Neuronal stem cell (in vitro differentiated cells): Measurements from ENCODE around the gene CMPK2.

Experiments used
- DNase-seq: peaks from one replicate; pipeline ENCODE4 v3.0.0-alpha.2; 2013; ENCODE audit warnings: low spot score
- H2AFZ ChIP-seq: one replicate; pipeline ENCODE4 v1.6.1; 2013; ENCODE audit warnings: mild to moderate bottlenecking, low read length, inconsistent platforms
- H2AK5ac ChIP-seq: 2 replicates; pipeline ENCODE4 v1.6.1; 2013; ENCODE audit warnings: low read depth, mild to moderate bottlenecking, inconsistent platforms, low read length, moderate library complexity, mixed read lengths
- H2BK120ac ChIP-seq: 2 replicates; pipeline ENCODE4 v1.6.1; 2013; ENCODE audit warnings: low read depth, mild to moderate bottlenecking, inconsistent platforms, low read length, moderate library complexity, mixed read lengths
- H2BK12ac ChIP-seq: one replicate; pipeline ENCODE4 v1.6.1; 2013; ENCODE audit warnings: low read length, inconsistent platforms
- H2BK15ac ChIP-seq: 2 replicates; pipeline ENCODE4 v1.6.1; 2013; ENCODE audit warnings: mild to moderate bottlenecking, low read length, inconsistent platforms, mixed read lengths
- H2BK5ac ChIP-seq: one replicate; pipeline ENCODE4 v1.6.1; 2013; ENCODE audit warnings: inconsistent platforms, mild to moderate bottlenecking, low read length, moderate library complexity
- H3K14ac ChIP-seq: one replicate; pipeline ENCODE4 v1.6.1; 2013; ENCODE audit warnings: low read length, inconsistent platforms
- H3K18ac ChIP-seq: 2 replicates; pipeline ENCODE4 v1.6.1; 2013; ENCODE audit warnings: low read length, inconsistent platforms
- H3K23ac ChIP-seq: 2 replicates; pipeline ENCODE4 v1.6.1; 2013; ENCODE audit warnings: low read depth, mild to moderate bottlenecking, mixed read lengths, low read length, inconsistent platforms; ENCODE audit not compliant: poor library complexity
- H3K27ac ChIP-seq: replicated peaks from 3 replicates; pipeline ENCODE4 v1.5.1; 2013; ENCODE audit warnings: low read length, inconsistent platforms
- H3K27me3 ChIP-seq, 3 experiments: 2 replicates each; pipeline ENCODE4 v1.6.1; 2013; ENCODE audit warnings: low read length in 3 of 3, mild to moderate bottlenecking in 2 of 3, inconsistent platforms in 1 of 3, low read depth in 1 of 3, mixed read lengths in 1 of 3, moderate library complexity in 1 of 3; ENCODE audit not compliant: control insufficient read depth in 3 of 3, insufficient read depth in 3 of 3
- H3K36me3 ChIP-seq, 2 donors: replicated peaks in 1 of 2; 2 replicates each; pipeline ENCODE4 v1.6.1; 2013; ENCODE audit warnings: low read length in 2 of 2; ENCODE audit not compliant: control insufficient read depth in 2 of 2, insufficient read depth in 2 of 2
- H3K4ac ChIP-seq: 2 replicates; pipeline ENCODE4 v1.6.1; 2013; ENCODE audit warnings: inconsistent platforms, mild to moderate bottlenecking, low read length, moderate library complexity
- H3K4me1 ChIP-seq, 2 donors: 1 replicate in 1 of 2; 2 replicates in 1 of 2; pipeline ENCODE4 v1.6.1; 2013; ENCODE audit warnings: low read length in 2 of 2, low read depth in 1 of 2; ENCODE audit not compliant: control insufficient read depth in 2 of 2, insufficient read depth in 1 of 2
- H3K4me2 ChIP-seq: one replicate; pipeline ENCODE4 v1.6.1; 2013; ENCODE audit warnings: mild to moderate bottlenecking, low read length, inconsistent platforms; ENCODE audit not compliant: insufficient read depth, poor library complexity, severe bottlenecking
- H3K4me3 ChIP-seq, 2 donors: 2 replicates each; pipeline ENCODE4 v1.5.1; 2013; ENCODE audit warnings: low read length in 2 of 2, mild to moderate bottlenecking in 2 of 2, inconsistent platforms in 1 of 2, moderate library complexity in 1 of 2
- H3K79me1 ChIP-seq: one replicate; pipeline ENCODE4 v1.6.1; 2013; ENCODE audit warnings: low read depth, mild to moderate bottlenecking, inconsistent platforms, low read length, moderate library complexity
- H3K9ac ChIP-seq: one replicate; pipeline ENCODE4 v1.6.1; 2013; ENCODE audit warnings: mild to moderate bottlenecking, low read depth, low read length, inconsistent platforms; ENCODE audit not compliant: poor library complexity
- H3K9me3 ChIP-seq, 2 donors: replicated peaks in 1 of 2; 2 replicates each; pipeline versions ENCODE3 to v1.6.1; 2013; ENCODE audit warnings: low read length in 2 of 2, mild to moderate bottlenecking in 2 of 2, inconsistent platforms in 1 of 2, low read depth in 1 of 2, mixed read lengths in 1 of 2, moderate library complexity in 1 of 2; ENCODE audit not compliant: control insufficient read depth in 2 of 2, insufficient read depth in 1 of 2
- H4K8ac ChIP-seq: one replicate; pipeline ENCODE4 v1.6.1; 2013; ENCODE audit warnings: low read depth, mild to moderate bottlenecking, inconsistent platforms, low read length, moderate library complexity
- H4K91ac ChIP-seq: one replicate; pipeline ENCODE4 v1.6.1; 2013; ENCODE audit warnings: low read length, low read depth, mild to moderate bottlenecking, inconsistent platforms; ENCODE audit not compliant: poor library complexity
- WGBS, 2 donors: extraction: QIAGEN DNeasy Blood & Tissue Kit; methylation state at CpG; one replicate each; pipeline ENCODE4 v1.1.7; 2013; ENCODE audit warnings: missing lambda C conversion rate in 2 of 2, mixed read lengths in 1 of 2; ENCODE audit not compliant: insufficient read length in 2 of 2, insufficient replicate concordance in 1 of 2; ENCODE audit errors: extremely low coverage in 2 of 2; 5-methylcytosine and 5-hydroxymethylcytosine counted together

Gene CMPK2

DNA sequence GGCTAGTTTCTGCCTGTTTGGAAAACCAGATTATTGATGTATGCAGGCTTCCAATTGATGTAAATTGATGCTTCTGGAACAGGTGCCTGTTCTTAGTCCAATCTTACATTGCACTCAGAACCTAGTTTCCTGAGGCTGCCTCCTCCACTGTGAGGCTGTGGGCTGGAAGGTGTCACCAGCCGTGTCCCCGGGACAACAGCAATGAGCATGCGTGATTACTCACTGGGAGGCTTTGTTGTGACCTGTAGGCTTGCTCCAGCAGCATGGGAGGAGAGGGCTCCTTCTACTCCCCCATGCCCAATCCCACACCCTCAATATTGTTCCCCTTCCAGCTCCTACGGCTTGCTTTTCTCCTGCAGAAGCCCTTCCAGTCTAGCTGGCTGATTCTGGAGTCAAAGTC is 23.0 kb upstream of the CMPK2 start:
- Histone ChIP-seq H2BK5ac (no peak overlapping the region), H3K9me3 (no peaks in the 10 kb centered on the region), H3K36me3 (no peaks in the 10 kb centered on the region), H3K4me1 (peaks cover 0 to 2% of the 10 kb centered on the region in 2 donors), H3K23ac (no peak overlapping the region), H2BK12ac (no peak overlapping the region), H2AFZ (no peak overlapping the region), H3K18ac (no peak overlapping the region), H3K14ac (no peak overlapping the region), H3K4ac (no peak overlapping the region), H4K91ac (no peak overlapping the region), H3K27ac (no peak overlapping the region), H3K9ac (no peak overlapping the region), H2AK5ac (no peak overlapping the region), H3K4me2 (no peak overlapping the region), H3K27me3 (peaks cover 0 to 8% (median 0%) of the 10 kb centered on the region in 3 experiments), H4K8ac (no peak overlapping the region), H3K4me3 (no peak overlapping the region), H2BK15ac (no peak overlapping the region), H2BK120ac (no peak overlapping the region), H3K79me1 (no peaks in the 10 kb centered on the region)
- no peak for DNase-seq
- WGBS, 2 donors = no CpG with 5 or more reads among the region's 4 CpGs

DNA sequence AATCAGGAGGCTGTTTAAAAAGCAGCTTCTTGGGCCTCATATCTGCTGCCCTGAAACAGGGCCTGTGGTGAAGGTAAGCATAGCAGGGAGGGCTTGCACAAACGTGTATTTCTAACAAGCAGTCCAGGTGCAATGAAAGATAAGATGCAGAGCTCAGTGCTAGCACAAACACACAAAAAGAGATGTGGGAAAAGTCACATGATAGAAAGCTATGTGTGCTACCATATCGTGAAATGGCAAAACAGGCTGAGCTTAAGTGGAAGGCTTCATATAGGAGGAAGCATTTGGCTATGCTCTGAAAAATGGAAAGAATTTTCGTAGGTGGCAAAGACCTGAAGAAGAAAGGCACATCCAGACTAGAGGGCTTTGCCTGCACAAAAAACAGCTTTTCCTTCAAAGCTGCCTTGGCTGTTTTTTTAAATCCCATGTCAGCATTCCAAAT is 22.1 kb upstream of the CMPK2 start:
- no peak overlapping the region for H3K27ac ChIP-seq
- no peak overlapping the region for H3K4ac ChIP-seq
- H3K79me1 ChIP-seq = no peaks in the 10 kb centered on the region
- no peak overlapping the region for H4K91ac ChIP-seq
- no peaks in the 10 kb centered on the region for H3K9me3 ChIP-seq
- H3K4me3 ChIP-seq = no peak overlapping the region
- no peak overlapping the region for H2AK5ac ChIP-seq
- H3K18ac ChIP-seq = no peak overlapping the region
- H4K8ac ChIP-seq = no peak overlapping the region
- no peak overlapping the region for H3K23ac ChIP-seq
- H2BK15ac ChIP-seq = no peak overlapping the region
- peaks cover 0 to 2% of the 10 kb centered on the region in 2 donors for H3K4me1 ChIP-seq
- DNase-seq = no peak
- H3K14ac ChIP-seq = no peak overlapping the region
- no peaks in the 10 kb centered on the region for H3K36me3 ChIP-seq
- no peak overlapping the region for H3K9ac ChIP-seq
- no peak overlapping the region for H3K4me2 ChIP-seq
- H2BK5ac ChIP-seq = no peak overlapping the region
- no peak overlapping the region for H2BK12ac ChIP-seq
- H2BK120ac ChIP-seq = no peak overlapping the region
- WGBS, 2 donors = no CpG with 5 or more reads among the region's 3 CpGs
- H2AFZ ChIP-seq = no peak overlapping the region
- H3K27me3 ChIP-seq = peaks cover 0 to 8% (median 0%) of the 10 kb centered on the region in 3 experiments

DNA sequence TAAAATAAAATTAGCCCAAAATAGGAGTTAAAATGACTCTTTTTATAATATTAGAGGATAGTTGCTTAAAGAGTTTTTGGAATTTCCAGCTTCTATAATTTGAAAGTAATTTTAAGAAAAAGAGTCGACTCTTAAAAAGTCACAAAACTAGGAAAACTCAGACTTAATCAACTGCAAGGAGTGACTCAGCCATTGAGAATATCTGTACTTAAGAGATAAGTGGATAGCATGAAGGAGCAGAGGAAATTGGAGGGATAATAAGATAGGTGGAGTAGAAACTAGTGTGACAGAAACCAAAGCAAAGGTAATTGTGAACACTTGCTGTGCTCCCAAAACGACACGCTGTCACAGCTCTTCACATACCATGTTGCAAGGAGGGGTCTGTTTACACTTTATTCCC is 20.3 kb upstream of the CMPK2 start:
- H3K36me3 ChIP-seq = no peaks in the 10 kb centered on the region
- no peak overlapping the region for H2AFZ ChIP-seq
- H2BK15ac ChIP-seq = no peak overlapping the region
- no peak overlapping the region for H3K9ac ChIP-seq
- no CpG with 5 or more reads among the region's 3 CpGs for WGBS, 2 donors
- H3K4me3 ChIP-seq = no peak overlapping the region
- H2BK12ac ChIP-seq = no peak overlapping the region
- no peak overlapping the region for H3K27ac ChIP-seq
- H3K27me3 ChIP-seq = peaks cover 0 to 8% (median 0%) of the 10 kb centered on the region in 3 experiments
- H3K23ac ChIP-seq = no peak overlapping the region
- no peak overlapping the region for H3K4ac ChIP-seq
- H3K9me3 ChIP-seq = peaks cover 0 to 3% of the 10 kb centered on the region in 2 donors
- no peak overlapping the region for H2BK5ac ChIP-seq
- H4K91ac ChIP-seq = no peak overlapping the region
- no peak overlapping the region for H3K18ac ChIP-seq
- no peaks in the 10 kb centered on the region for H3K79me1 ChIP-seq
- no peak overlapping the region for H3K4me2 ChIP-seq
- peaks cover 0 to 2% of the 10 kb centered on the region in 2 donors for H3K4me1 ChIP-seq
- H2BK120ac ChIP-seq = no peak overlapping the region
- no peak overlapping the region for H4K8ac ChIP-seq
- H2AK5ac ChIP-seq = no peak overlapping the region
- H3K14ac ChIP-seq = no peak overlapping the region
- DNase-seq = no peak

DNA sequence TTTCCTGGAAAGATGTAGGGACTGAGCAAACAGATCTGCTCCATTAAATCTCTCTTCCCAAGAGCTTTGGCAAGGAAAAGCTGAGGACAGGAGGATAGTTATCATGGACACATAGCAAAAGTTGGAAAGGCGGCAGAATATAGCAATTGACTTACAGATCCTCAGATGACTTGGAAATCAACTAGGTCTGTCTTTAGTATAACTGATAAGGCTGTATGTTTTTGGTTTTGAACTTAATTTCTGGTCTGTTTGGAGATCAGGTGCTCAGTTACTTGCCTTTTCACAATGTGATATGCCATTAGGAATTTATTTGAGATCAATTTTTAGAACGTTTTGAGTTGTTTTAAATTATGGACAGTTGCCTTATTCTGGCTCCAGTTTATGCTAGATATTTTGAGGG is 19.8 kb upstream of the CMPK2 start:
- H2BK120ac ChIP-seq = no peak overlapping the region
- no peaks in the 10 kb centered on the region for H3K79me1 ChIP-seq
- H3K9ac ChIP-seq = no peak overlapping the region
- H2AFZ ChIP-seq = no peak overlapping the region
- H2BK15ac ChIP-seq = no peak overlapping the region
- H3K4me1 ChIP-seq = peaks cover 0 to 2% of the 10 kb centered on the region in 2 donors
- H3K9me3 ChIP-seq = peaks cover 0 to 3% of the 10 kb centered on the region in 2 donors
- H3K4me3 ChIP-seq = no peak overlapping the region
- no CpG with 5 or more reads among the region's 2 CpGs for WGBS, 2 donors
- H2AK5ac ChIP-seq = no peak overlapping the region
- no peak for DNase-seq
- H2BK5ac ChIP-seq = no peak overlapping the region
- H3K18ac ChIP-seq = no peak overlapping the region
- H3K14ac ChIP-seq = no peak overlapping the region
- no peak overlapping the region for H4K8ac ChIP-seq
- peaks cover 0 to 8% (median 0%) of the 10 kb centered on the region in 3 experiments for H3K27me3 ChIP-seq
- no peak overlapping the region for H3K4me2 ChIP-seq
- H3K23ac ChIP-seq = no peak overlapping the region
- no peak overlapping the region for H2BK12ac ChIP-seq
- H3K27ac ChIP-seq = no peak overlapping the region
- no peak overlapping the region for H4K91ac ChIP-seq
- H3K36me3 ChIP-seq = no peaks in the 10 kb centered on the region
- H3K4ac ChIP-seq = no peak overlapping the region
